OCI-M1 (cell line): Measurements from ENCODE around the gene ZNF362.

ENCODE experiments used
- DNase-seq: peaks from one replicate; lab custom pipeline; 2025; lab: John Stamatoyannopoulos, UW

Gene ZNF362

GRCh38 chr1:33268927-33269610, 12.8 kb downstream of the ZNF362 start:
- DNase-seq: no peak

GRCh38 chr1:33269621-33270020, 13.3 kb downstream of the ZNF362 start:
- DNase-seq: no peak

GRCh38 chr1:33270379-33270778, 14.1 kb downstream of the ZNF362 start:
- DNase-seq: no peak

- DNase-seq: no peak
Measured at GRCh38 chr1:33270808-33271465, 14.6 kb downstream of the ZNF362 start.

- no peak for DNase-seq
Measured at GRCh38 chr1:33271666-33272505, 15.6 kb downstream of the ZNF362 start.

GRCh38 chr1:33272509-33272908, 16.2 kb downstream of the ZNF362 start:
- DNase-seq: no peak

- DNase-seq: no peak
Measured at GRCh38 chr1:33272930-33273329, 16.6 kb downstream of the ZNF362 start.

- DNase-seq: no peak
Measured at GRCh38 chr1:33273406-33273805, 17.1 kb downstream of the ZNF362 start.

GRCh38 chr1:33273961-33274371, 17.7 kb downstream of the ZNF362 start:
- no peak for DNase-seq

- no peak for DNase-seq
Measured at GRCh38 chr1:33274446-33274845, 18.2 kb downstream of the ZNF362 start.

GRCh38 chr1:33275195-33275594, 18.9 kb downstream of the ZNF362 start:
- DNase-seq: peak; percentile 68

GRCh38 chr1:33275706-33276572, 19.6 kb downstream of the ZNF362 start:
- no peak for DNase-seq

- DNase-seq: no peak
Measured at GRCh38 chr1:33276573-33277298, 20.4 kb downstream of the ZNF362 start.

GRCh38 chr1:33277488-33278084, 21.3 kb downstream of the ZNF362 start:
- no peak for DNase-seq

GRCh38 chr1:33280091-33280661, 23.9 kb downstream of the ZNF362 start:
- DNase-seq: no peak

- DNase-seq: no peak
Measured at GRCh38 chr1:33281554-33282303, 25.4 kb downstream of the ZNF362 start.

- DNase-seq: no peak
Measured at GRCh38 chr1:33282791-33283190, 26.5 kb downstream of the ZNF362 start.

GRCh38 chr1:33284049-33284448, 27.8 kb downstream of the ZNF362 start:
- DNase-seq: no peak

GRCh38 chr1:33286451-33287185, 30.3 kb downstream of the ZNF362 start:
- no peak for DNase-seq
